GM18907 (cell line): ENCODE data around the gene ANKS3.
"Not testable (repeated sequence)": the region's sequence is repeated elsewhere in the genome, so short reads cannot be mapped to it uniquely, and the experiment has no call there.

Experiments
- ATAC-seq: cut with Tn5 transposase; IDR thresholded peaks from one replicate; pipeline ENCODE4 v1.9.1; 2021; ENCODE audit warnings: mild to moderate bottlenecking, moderate library complexity; ENCODE audit not compliant: unreplicated experiment

Gene ANKS3

GRCh38 chr16:4754865-4755264, 20.8 kb upstream of the ANKS3 start:
- ATAC-seq = no peak

DNA sequence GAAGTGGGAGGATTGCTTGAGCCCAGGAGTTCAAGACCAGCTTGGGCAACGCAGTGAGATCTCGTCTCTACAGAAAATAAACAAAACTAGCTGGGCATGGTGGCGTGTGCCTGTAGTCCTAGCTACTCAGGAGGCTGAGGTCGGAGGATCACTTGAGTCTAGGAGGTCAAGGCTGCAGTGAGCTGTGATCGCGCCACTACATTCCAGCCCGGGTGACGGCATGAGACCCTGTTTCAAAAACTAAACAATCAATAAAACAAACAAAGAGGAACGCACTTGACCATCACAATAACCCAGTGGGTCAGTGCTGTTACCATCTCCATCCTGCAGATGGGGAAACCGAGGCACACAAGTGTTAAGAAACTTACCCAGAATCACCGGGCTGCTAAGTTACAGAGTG, 19.2 kb upstream of the ANKS3 start:
- no peak for ATAC-seq

GRCh38 chr16:4752351-4753100, 18.5 kb upstream of the ANKS3 start:
- ATAC-seq = no peak

- no peak for ATAC-seq
These were observed 16.8 kb upstream of the ANKS3 start for GRCh38 chr16:4750896-4751295.

- no peak for ATAC-seq
These were observed 15.7 kb upstream of the ANKS3 start for GRCh38 chr16:4749700-4750257.

DNA sequence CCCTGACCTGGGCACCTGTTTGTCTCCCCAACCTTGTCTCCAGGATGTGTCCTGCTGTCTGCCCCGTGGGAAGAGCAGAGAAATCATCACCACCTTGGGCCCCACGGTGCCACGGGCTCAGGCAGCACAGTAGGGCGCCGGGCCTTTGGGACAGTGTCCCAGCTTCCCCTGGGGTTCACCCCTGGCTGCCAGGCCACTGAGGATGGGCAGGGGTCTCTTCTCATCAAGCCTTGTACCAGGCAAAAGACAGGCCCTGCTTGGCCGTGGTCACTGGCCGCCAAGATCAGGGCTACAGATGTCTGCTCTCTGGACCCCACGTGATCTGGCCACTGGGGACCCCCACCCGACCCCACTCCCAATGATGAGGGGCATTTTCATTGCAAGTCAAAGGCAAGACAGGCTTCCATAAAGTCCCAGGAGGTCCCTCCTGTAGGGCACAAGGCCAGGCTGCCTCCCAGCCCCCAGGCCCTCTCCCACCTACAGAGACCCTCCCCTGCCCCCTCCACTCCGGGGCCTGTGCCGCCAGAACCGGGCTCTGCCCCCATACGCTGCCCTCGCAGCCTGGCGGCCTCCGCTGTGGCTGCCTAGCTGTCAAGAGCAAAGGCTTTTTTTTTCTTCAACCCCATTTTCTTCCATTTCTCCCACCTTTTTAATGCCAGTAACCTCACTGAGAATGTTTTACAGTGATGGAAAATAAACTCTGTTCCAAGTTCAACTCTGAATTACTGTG, 14.8 kb upstream of the ANKS3 start:
- no peak for ATAC-seq

DNA sequence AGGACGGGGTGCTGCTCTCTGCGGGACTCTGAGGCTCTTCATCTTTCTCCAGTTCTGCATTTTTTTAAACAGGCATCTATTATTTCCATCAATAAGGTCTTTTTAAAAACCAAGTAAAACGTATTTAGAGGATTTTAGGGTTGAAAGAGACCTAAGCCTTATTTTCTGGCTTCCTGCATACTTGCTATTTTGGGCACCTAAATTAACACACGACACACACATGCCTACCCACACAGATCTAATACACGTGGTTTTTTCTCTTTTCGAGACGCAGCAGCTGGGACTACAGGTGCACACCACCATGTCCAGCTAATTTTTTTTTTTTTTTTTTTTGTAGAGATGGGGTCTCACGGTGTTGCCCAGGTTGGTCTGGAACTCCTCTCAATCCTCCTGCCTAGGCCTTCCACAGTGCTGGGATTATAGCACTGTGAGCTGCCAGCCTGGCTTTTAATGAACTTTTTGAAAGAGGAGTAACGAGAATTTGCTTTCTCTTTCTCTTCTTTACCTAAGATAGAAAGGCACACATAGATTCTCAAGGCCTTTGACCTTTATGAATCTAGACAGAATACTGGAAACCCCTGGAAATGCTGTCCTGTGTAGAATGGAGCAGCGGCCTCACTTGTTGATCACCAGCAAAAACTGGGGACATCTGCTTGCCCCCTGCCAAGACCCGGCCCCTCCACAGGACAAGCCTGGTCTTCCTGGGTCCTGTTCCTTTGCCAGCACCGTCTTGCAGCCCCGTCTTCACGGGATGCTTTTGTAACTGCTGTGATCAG, 14.0 kb upstream of the ANKS3 start:
- ATAC-seq = no peak

DNA sequence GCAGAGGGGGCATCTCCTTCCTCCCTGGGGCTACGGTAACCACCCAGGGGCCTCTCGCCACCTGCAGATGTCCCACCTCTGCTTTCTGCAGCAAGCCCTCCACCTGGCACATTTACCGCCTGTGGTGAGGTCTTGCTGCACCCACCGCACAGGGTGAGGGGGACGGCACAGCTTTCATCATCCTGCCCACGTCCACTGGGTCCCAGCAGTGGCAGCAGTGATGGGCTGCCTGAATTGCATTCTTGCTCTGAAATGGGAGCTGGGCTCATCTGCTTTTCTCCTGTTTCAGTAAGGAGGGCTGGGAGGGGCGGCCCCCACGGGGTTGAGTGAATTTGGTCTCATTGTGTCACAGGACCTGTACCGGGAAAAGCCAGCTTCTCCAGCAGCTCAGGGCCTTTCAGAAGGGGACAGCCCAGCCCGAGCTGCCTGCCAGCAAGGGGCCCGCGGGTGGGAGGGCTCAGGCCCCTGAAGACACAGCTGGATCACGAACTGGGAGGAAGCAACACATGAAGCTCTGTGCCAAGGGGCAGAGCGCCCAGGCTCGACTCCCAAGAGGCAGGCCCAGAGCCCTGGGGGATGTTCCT, 13.0 kb upstream of the ANKS3 start:
- no peak for ATAC-seq

GRCh38 chr16:4746215-4746614, 12.1 kb upstream of the ANKS3 start:
- no peak for ATAC-seq

- ATAC-seq = no peak
These were observed 11.2 kb upstream of the ANKS3 start for GRCh38 chr16:4745274-4745569.

DNA sequence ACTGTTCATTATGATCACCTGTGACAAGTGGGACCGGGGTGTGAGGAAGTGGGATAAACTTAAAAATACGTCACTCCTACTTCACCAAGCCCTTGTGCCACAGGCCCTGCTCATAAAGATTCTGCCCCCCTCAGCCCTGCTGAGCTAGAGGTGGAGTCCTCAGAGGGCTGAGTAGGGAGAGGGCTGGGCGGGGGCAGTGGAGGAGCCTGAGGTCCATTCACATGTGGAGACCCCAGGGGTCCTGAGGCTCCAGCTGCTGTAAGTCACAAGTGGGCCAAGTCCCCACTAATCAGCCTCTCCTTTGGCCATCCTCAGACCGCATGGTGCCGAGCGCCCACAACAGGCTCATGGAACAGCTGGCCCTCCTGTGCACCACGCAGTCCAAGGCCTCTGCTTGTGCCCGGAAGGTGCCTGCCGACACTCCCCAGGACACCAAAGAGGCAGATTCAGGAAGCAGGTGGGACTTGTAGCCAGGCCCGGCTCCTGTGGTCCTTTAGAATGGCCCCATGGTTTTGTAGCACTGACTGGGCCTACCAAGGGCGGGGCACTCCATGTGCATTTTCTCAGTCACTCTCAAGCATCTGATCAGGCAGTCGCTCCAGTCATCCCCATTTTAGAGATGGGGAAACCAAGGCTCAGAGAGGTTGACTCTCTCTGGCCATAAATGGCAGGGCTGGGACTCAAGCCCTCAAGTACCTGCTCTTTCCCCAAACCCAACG, 10.6 kb upstream of the ANKS3 start:
- no peak for ATAC-seq

DNA sequence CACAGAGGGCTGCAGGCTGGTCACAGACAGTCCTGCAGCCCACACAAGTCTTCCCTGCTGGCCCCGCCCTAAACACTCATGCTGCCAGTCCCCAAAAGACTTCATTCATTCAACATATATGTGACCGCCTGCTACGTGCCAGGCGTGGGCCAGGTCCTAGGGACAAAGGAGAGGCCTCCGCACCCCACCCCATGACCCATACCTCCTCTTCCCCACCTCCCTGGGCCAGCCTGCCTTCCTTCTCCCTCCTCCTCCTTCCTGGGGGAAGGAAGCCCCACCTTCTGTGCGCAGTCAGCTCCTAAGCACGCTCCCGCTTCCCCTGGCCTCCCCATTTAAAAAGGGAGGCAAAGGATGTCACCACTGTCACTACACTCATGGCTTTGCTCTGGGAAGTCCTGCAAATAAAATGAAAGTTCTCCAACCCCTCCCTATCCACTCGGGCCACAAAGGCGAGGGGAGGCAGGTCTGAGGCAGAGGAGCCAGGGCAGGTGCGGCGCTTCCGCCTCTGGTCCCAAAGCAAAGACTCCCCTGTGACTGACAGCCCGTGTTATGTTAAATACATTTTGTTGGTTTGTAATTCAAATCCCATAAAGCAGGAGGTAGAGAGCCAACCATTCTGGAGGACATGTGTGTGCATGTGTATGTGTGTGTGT, 9.3 kb upstream of the ANKS3 start:
- ATAC-seq = no peak

DNA sequence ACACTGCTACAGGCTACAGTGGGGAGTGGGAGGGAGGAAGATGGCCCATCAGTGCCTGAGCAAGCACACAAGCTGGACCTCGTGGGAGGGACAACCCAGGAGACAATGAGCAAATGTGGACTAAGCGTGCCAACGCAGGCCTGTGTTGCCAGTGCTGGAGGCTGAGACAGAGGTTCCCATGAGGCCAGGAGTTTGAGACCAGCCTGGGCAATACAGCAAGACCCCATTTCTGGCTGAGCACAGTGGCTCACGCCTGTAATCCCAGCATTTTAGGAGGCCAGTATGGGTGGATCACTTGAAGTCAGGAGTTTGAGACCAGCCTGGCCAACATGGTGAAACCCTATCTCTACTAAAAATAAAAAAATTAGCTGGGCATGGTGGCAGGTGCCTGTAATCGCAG, 4.3 kb upstream of the ANKS3 start:
- ATAC-seq = not testable (repeated sequence)

DNA sequence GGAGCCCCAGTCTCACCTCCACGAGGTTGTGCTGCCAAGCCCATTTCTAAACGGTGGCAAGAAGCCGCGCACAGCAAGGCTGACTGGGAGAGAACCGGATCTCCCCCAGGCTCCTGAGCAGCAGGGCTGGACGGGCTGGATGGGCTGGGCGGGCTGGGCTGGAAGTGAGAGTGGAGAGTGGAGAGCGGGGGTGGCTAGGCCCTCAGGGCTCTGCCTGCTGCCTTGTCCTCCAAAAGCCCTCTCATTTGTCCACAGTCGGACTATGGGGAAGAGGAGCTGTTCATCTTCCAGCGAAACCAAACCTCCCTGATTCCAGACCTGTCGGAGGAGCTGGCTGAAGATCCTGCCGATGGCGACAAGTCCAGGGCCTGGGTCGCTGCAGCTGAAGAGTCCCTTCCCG, 3.5 kb upstream of the ANKS3 start:
- no peak for ATAC-seq

DNA sequence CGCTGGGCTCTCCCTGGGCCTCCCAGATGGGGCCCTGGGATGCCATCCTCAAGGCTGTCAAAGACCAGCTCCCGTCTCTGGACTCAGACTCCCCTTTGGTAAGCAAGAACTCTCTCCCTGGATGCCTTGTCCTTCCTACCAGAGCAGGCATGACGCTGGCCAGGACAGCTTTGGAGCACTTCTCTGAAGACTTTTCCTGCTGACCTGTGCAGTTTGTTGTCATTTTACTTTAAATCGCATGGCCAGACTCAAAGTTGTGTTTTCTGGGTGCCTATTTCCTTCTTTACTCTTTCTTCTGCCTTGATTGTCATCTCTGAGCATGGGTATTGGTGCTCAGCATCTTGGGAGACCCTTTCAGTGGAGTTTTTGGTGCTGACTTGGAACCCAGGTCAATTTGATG, 2.5 kb upstream of the ANKS3 start:
- ATAC-seq = no peak

GRCh38 chr16:4734730-4735535, 862 bp upstream of the ANKS3 start:
- peak; percentile 68 for ATAC-seq

DNA sequence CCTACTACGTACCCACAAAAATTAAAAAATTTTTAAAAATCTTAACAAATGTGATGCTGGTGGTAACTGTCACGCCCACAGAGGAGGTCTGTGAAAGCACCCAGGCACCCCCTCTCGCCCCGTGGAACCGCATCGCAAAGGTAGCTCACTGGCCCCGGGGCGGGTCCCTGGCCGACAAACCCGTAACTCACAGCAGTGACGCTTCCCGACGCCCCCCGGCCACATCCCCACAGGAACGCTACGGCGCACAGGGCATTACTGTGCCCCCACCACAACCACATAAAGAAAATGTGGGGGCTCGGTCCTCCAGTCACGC, 366 bp downstream of the ANKS3 start:
- peak; percentile 24 for ATAC-seq

GRCh38 chr16:4733211-4733742, 794 bp downstream of the ANKS3 start:
- no peak for ATAC-seq

DNA sequence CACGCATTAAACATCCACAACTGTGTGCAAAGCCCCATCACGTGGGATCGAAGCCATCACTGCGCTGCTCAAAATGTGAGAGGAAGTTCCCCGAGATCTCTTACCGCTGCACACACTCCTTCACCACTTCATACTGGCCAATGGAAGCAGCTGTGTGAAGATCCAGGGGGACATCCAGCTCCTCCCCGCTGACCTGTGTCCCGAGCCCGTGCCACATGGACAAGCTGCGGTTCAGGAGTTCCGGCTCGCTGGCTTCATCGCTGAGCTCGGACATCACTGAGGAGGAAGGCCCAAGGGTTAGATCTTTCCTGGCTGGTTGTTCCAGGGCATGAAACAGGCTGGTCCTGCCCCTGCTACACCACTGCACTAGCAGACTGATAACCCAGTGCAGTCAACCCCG, 4.2 kb downstream of the ANKS3 start:
- no peak for ATAC-seq
